ENCODE measurements around the gene NEMP1. TPM values are rescaled to one million over a fixed set of nuclear protein-coding genes. Genes with fewer than 3 reads are reported as not detected.

The NEMP1 gene
- total RNA-seq, 1 donor from 2014 or later = 7.1 TPM

- Histone ChIP-seq H3K4me3 (no peak overlapping the region), H3K4me1 (peaks cover 32% of the 10 kb centered on the region), H3K9me3 (no peaks in the 10 kb centered on the region), H3K27me3 (no peaks in the 10 kb centered on the region), H3K36me3 (peaks cover 2 to 54% of the 10 kb centered on the region in 2 donors), H3K27ac (no peak overlapping the region)
- intact Hi-C loops (cut with DNase I) = no loop called here
- no peak for TF ChIP-seq POLR2AphosphoS5 (IDR thresholded peaks at IDR 0.05; ENCODE audit: insufficient read depth in 1 of 2, low read depth in 1 of 2)
- no peak for TF ChIP-seq POLR2A (IDR thresholded peaks at IDR 0.05)
- no peak for TF ChIP-seq CTCF (IDR thresholded peaks at IDR 0.05)
- peak in 1 of 2 donors; percentile 82 for DNase-seq (ENCODE audit: extremely low spot score in 2 of 2)
Observed at GRCh38 chr12:57105011-57105753, 26.6 kb upstream of the NEMP1 start.

- no peak overlapping the region for H3K4me3 ChIP-seq
- intact Hi-C loops (cut with DNase I) = no loop called here
Observed at GRCh38 chr12:57104292-57104910, 25.8 kb upstream of the NEMP1 start.

GRCh38 chr12:57103856-57104255 is 25.3 kb upstream of the NEMP1 start:
- peaks cover 2 to 67% of the 10 kb centered on the region in 2 donors for H3K36me3 ChIP-seq
- H3K27me3 ChIP-seq = no peaks in the 10 kb centered on the region
- H3K4me1 ChIP-seq = peaks cover 19% of the 10 kb centered on the region
- no peak overlapping the region for H3K27ac ChIP-seq
- TF ChIP-seq POLR2AphosphoS5 (IDR thresholded peaks at IDR 0.05; ENCODE audit: insufficient read depth in 1 of 2, low read depth in 1 of 2) (no peak), POLR2A (IDR thresholded peaks at IDR 0.05) (no peak), CTCF (IDR thresholded peaks at IDR 0.05) (no peak)
- no peak overlapping the region for H3K4me3 ChIP-seq
- no peaks in the 10 kb centered on the region for H3K9me3 ChIP-seq
- intact Hi-C loops (cut with DNase I) = no loop called here
- no peak for DNase-seq (ENCODE audit: extremely low spot score in 2 of 2)

More at GRCh38 chr12:57104292-57104910, 25.8 kb upstream of the NEMP1 start:
- H3K36me3 ChIP-seq = peaks cover 2 to 62% of the 10 kb centered on the region in 2 donors
- no peak overlapping the region for H3K27ac ChIP-seq
- no peaks in the 10 kb centered on the region for H3K27me3 ChIP-seq
- DNase-seq (ENCODE audit: extremely low spot score in 2 of 2) = peak in 1 of 2 donors; percentile 80
- no peaks in the 10 kb centered on the region for H3K9me3 ChIP-seq
- no peak for TF ChIP-seq POLR2AphosphoS5 (IDR thresholded peaks at IDR 0.05; ENCODE audit: insufficient read depth in 1 of 2, low read depth in 1 of 2)
- H3K4me1 ChIP-seq = peaks cover 24% of the 10 kb centered on the region

GRCh38 chr12:57101892-57102695 is 23.5 kb upstream of the NEMP1 start:
- peak overlapping the region; percentile 44 for H3K27ac ChIP-seq
- H3K4me3 ChIP-seq = no peak overlapping the region
- intact Hi-C loops (cut with DNase I) = no loop called here
- DNase-seq (ENCODE audit: extremely low spot score in 2 of 2) = peak in 1 of 2 donors; percentile 84
- no peaks in the 10 kb centered on the region for H3K27me3 ChIP-seq
- peaks cover 2 to 64% of the 10 kb centered on the region in 2 donors for H3K36me3 ChIP-seq
- no peaks in the 10 kb centered on the region for H3K9me3 ChIP-seq
- peaks cover 6% of the 10 kb centered on the region for H3K4me1 ChIP-seq
- TF ChIP-seq CTCF (IDR thresholded peaks at IDR 0.05) = no peak
- no peak for TF ChIP-seq POLR2A (IDR thresholded peaks at IDR 0.05)
- TF ChIP-seq POLR2AphosphoS5 (IDR thresholded peaks at IDR 0.05; ENCODE audit: insufficient read depth in 1 of 2, low read depth in 1 of 2) = no peak

GRCh38 chr12:57099766-57100165 is 21.2 kb upstream of the NEMP1 start:
- peak overlapping the region; percentile 31 for H3K27ac ChIP-seq
- TF ChIP-seq CTCF (IDR thresholded peaks at IDR 0.05) (no peak), POLR2A (IDR thresholded peaks at IDR 0.05) (no peak), POLR2AphosphoS5 (IDR thresholded peaks at IDR 0.05; ENCODE audit: insufficient read depth in 1 of 2, low read depth in 1 of 2) (no peak)
- H3K4me3 ChIP-seq = no peak overlapping the region
- no peaks in the 10 kb centered on the region for H3K9me3 ChIP-seq
- peaks cover 0 to 65% of the 10 kb centered on the region in 2 donors for H3K36me3 ChIP-seq
- H3K27me3 ChIP-seq = no peaks in the 10 kb centered on the region
- peak in 1 of 2 donors; percentile 79 for DNase-seq (ENCODE audit: extremely low spot score in 2 of 2)
- intact Hi-C loops (cut with DNase I) = no loop called here
- H3K4me1 ChIP-seq = peaks cover 28% of the 10 kb centered on the region

All from vagina (tissue), 2 donors.